ENCODE measurements around the gene ARFIP1. TPM values are rescaled to one million over a fixed set of nuclear protein-coding genes. Genes with fewer than 3 reads are reported as not detected.

ARFIP1 gene
- total and polyA plus RNA-seq, 2 of the 8 experiments (the other 6 are each of a cell fraction or from before 2014, with no cell fraction given): 13.5 to 38.0 TPM

DNA sequence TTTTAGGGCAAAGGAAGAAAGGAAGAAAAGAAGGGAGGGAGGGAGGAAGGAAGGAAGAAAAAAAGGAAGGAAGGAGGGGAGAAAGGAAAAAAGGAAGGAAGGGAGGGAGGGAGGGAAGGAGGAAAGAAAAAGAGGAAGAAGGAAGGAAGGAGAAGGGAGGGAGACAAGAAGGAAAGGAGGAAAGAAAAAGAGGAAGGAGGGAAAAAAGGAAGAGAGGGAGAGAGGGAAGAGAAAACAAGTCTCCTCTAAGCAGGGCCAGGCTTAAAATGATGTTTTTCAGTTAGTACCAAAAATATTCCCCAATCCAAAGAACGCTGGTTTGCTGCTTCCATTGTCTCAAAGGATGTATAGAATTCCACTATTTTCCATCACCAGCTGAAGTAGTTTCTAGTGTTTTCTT is 2.3 kb upstream of the ARFIP1 start:
- WGBS, 2 experiments (ENCODE audit: extremely low coverage in 1 of 2, insufficient coverage in 1 of 2, insufficient read length in 1 of 2, insufficient replicate concordance in 2 of 2, low coverage in 1 of 2, low lambda C conversion rate in 2 of 2, missing lambda C conversion rate in 1 of 2): 92% methylated on average over 1 of the region's 1 CpG; no CpG with 5 or more reads in 1 of the 2 experiments
- Histone ChIP-seq H3K36me3 (ENCODE audit: control insufficient read depth in 2 of 4, insufficient read depth in 4 of 4, low read length in 3 of 4) (no peaks in the 10 kb centered on the region), H2AK5ac (ENCODE audit: low read depth, low read length) (no peak overlapping the region), H3K9ac (replicated peaks in 1 of 4; ENCODE audit: extremely low read depth in 1 of 4, low read depth in 3 of 4, low read length in 3 of 4) (no peak overlapping the region), H3K4ac (replicated peaks; ENCODE audit: insufficient read length, low read depth, low read length) (no peak overlapping the region), H2BK12ac (ENCODE audit: low read depth, low read length) (no peak overlapping the region), H3K4me1 (replicated peaks in 1 of 4; ENCODE audit: control insufficient read depth in 3 of 4, insufficient read depth in 4 of 4, low read length in 3 of 4) (peaks cover 0 to 4% (median 1%) of the 10 kb centered on the region in 4 experiments; a peak in 1 of 7 replicates), H3K9me3 (ENCODE audit: insufficient read depth in 2 of 2, low read depth in 1 of 2, low read length in 1 of 2) (no peaks in the 10 kb centered on the region), H3K56ac (replicated peaks; ENCODE audit: insufficient read length, low read depth, low read length) (no peak overlapping the region), H2BK5ac (ENCODE audit: low read depth, low read length) (no peak overlapping the region), H2AFZ (ENCODE audit: low read length) (no peak overlapping the region), H3K79me1 (ENCODE audit: low read depth, low read length) (no peaks in the 10 kb centered on the region), H4K91ac (replicated peaks; ENCODE audit: insufficient read length, low read length) (no peak overlapping the region), H4K8ac (ENCODE audit: extremely low read depth, insufficient read depth, low read length) (no peak overlapping the region), H3K27ac (ENCODE audit: low read depth, low read length) (no peak overlapping the region), H2BK20ac (ENCODE audit: low read length) (no peak overlapping the region), H3K18ac (ENCODE audit: extremely low read depth, low read length) (no peak overlapping the region), H3K27me3 (replicated peaks in 1 of 4; ENCODE audit: control insufficient read depth in 3 of 4, extremely low read depth in 1 of 4, insufficient read depth in 3 of 4, low read length in 3 of 4) (no peaks in the 10 kb centered on the region), H2BK120ac (replicated peaks; ENCODE audit: low read depth, low read length) (no peak overlapping the region), H3K4me3 (ENCODE audit: extremely low read depth in 1 of 4, insufficient read depth in 2 of 4, low read depth in 3 of 4, low read length in 4 of 4) (no peak overlapping the region), H4K5ac (ENCODE audit: insufficient read length, low read depth, low read length) (no peak overlapping the region), H4K20me1 (replicated peaks in 1 of 2; ENCODE audit: control insufficient read depth in 1 of 2, insufficient read depth in 2 of 2, low read length in 2 of 2) (peaks cover 0 to 4% of the 10 kb centered on the region in 2 experiments), H3K4me2 (ENCODE audit: insufficient read depth in 1 of 2, low read depth in 2 of 2, low read length in 2 of 2) (no peak overlapping the region), H3K23me2 (ENCODE audit: low read depth, low read length) (peaks cover 14% of the 10 kb centered on the region), H3K14ac (ENCODE audit: insufficient read length) (no peak overlapping the region), H3K23ac (ENCODE audit: insufficient read length) (no peak overlapping the region), H3K79me2 (ENCODE audit: control insufficient read depth in 1 of 2, insufficient read depth in 2 of 2, low read length in 2 of 2) (peaks cover 7 to 23% of the 10 kb centered on the region in 2 experiments; a peak in 3 of 4 replicates), H2BK15ac (ENCODE audit: low read length) (no peak overlapping the region)
- TF ChIP-seq TCF12 (IDR thresholded peaks at IDR 0.05; ENCODE audit: low read depth, low read length) (no peak), GABPA (IDR thresholded peaks at IDR 0.05; ENCODE audit: borderline replicate concordance, insufficient read depth, low read length) (no peak), SIRT6 (IDR thresholded peaks at IDR 0.05; ENCODE audit: low read length) (no peak), TEAD4 (IDR thresholded peaks at IDR 0.05; ENCODE audit: low read depth, low read length) (no peak)
- TF ChIP-seq, protein P1, sequence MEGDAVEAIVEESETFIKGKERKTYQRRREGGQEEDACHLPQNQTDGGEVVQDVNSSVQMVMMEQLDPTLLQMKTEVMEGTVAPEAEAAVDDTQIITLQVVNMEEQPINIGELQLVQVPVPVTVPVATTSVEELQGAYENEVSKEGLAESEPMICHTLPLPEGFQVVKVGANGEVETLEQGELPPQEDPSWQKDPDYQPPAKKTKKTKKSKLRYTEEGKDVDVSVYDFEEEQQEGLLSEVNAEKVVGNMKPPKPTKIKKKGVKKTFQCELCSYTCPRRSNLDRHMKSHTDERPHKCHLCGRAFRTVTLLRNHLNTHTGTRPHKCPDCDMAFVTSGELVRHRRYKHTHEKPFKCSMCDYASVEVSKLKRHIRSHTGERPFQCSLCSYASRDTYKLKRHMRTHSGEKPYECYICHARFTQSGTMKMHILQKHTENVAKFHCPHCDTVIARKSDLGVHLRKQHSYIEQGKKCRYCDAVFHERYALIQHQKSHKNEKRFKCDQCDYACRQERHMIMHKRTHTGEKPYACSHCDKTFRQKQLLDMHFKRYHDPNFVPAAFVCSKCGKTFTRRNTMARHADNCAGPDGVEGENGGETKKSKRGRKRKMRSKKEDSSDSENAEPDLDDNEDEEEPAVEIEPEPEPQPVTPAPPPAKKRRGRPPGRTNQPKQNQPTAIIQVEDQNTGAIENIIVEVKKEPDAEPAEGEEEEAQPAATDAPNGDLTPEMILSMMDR (IDR thresholded peaks at IDR 0.05; ENCODE audit: control extremely low read depth in 1 of 3, insufficient read depth in 1 of 3, low read depth in 1 of 3, low read length in 3 of 3): no peak
- TF ChIP-seq, protein P2, sequence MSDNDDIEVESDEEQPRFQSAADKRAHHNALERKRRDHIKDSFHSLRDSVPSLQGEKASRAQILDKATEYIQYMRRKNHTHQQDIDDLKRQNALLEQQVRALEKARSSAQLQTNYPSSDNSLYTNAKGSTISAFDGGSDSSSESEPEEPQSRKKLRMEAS (IDR thresholded peaks at IDR 0.05): no peak
- DNase-seq (ENCODE audit: low read depth in 1 of 2, low spot score in 2 of 2) (no peak), FAIRE-seq (no peak)
- POLR2A ChIA-PET (ENCODE audit: partially characterized antibody): interaction anchor here (2.1 kb wide), 1 partner anchor 242 kb away, joined by 7 read pairs; the partner anchor contains the start of gene FBXW7
- CTCF ChIA-PET (ENCODE audit: partially characterized antibody): no interaction called here
